Measurements from ENCODE around the gene STAT5B. TPM values are rescaled to one million over a fixed set of nuclear protein-coding genes. Genes with fewer than 3 reads are reported as not detected.

The STAT5B gene
- total and polyA plus RNA-seq, 2 of the 13 experiments (the other 11 are each of a cell fraction or from before 2014, with no cell fraction given): 21.0 to 42.8 TPM

- TF ChIP-seq GLMP (CRISPR knock-in tag; IDR thresholded peaks at IDR 0.05; ENCODE audit: borderline replicate concordance) (no peak), CSRNP2 (CRISPR knock-in tag; conservative IDR thresholded peaks at IDR 0.05; ENCODE audit: low read depth) (no peak), MTA3 (CRISPR knock-in tag; IDR thresholded peaks at IDR 0.05) (no peak; the same call in 1 of the 2 replicates), CHD2 (IDR thresholded peaks at IDR 0.05; ENCODE audit: low read depth, low read length) (no peak), NFE2L1 (CRISPR knock-in tag; IDR thresholded peaks at IDR 0.05; ENCODE audit: borderline replicate concordance) (no peak), ARHGAP35 (CRISPR knock-in tag; IDR thresholded peaks at IDR 0.05; ENCODE audit: borderline replicate concordance) (peak; percentile 56; the same call in 1 of the 2 replicates), BHLHE40 (IDR thresholded peaks at IDR 0.05; ENCODE audit: low read length) (peak; percentile 39; the same call in 1 of the 2 replicates), POLR2AphosphoS5 (IDR thresholded peaks at IDR 0.05; ENCODE audit: low read depth, low read length) (peak; percentile 78), AHR (CRISPR knock-in tag; IDR thresholded peaks at IDR 0.05) (peak; percentile 86; the same call in 1 of the 2 replicates), ZBTB34 (CRISPR knock-in tag; IDR thresholded peaks at IDR 0.05) (peak; percentile 69; the same call in 1 of the 2 replicates), DPF2 (CRISPR knock-in tag; IDR thresholded peaks at IDR 0.05; ENCODE audit: borderline replicate concordance, low read depth) (no peak), REPIN1 (CRISPR knock-in tag; IDR thresholded peaks at IDR 0.05; ENCODE audit: borderline replicate concordance, low read depth) (peak; percentile 35; the same call in 1 of the 2 replicates), MIER2 (CRISPR knock-in tag; IDR thresholded peaks at IDR 0.05) (peak; percentile 69; the same call in 1 of the 2 replicates), ZBTB3 (CRISPR knock-in tag; IDR thresholded peaks at IDR 0.05; ENCODE audit: borderline replicate concordance, low read depth) (peak; percentile 65; the same call in 1 of the 2 replicates), ZNF878 (CRISPR knock-in tag; IDR thresholded peaks at IDR 0.05) (no peak), ZNF547 (CRISPR knock-in tag; IDR thresholded peaks at IDR 0.05) (peak; percentile 89; the same call in 1 of the 2 replicates), RBM39 (IDR thresholded peaks at IDR 0.05; ENCODE audit: low read depth, low read length, poor library complexity, severe bottlenecking) (peak; percentile 67), PCBP2 (optimal IDR thresholded peaks at IDR 0.05; ENCODE audit: low read depth, low read length, poor library complexity, severe bottlenecking) (no peak)
- TF ChIP-seq, protein P1, sequence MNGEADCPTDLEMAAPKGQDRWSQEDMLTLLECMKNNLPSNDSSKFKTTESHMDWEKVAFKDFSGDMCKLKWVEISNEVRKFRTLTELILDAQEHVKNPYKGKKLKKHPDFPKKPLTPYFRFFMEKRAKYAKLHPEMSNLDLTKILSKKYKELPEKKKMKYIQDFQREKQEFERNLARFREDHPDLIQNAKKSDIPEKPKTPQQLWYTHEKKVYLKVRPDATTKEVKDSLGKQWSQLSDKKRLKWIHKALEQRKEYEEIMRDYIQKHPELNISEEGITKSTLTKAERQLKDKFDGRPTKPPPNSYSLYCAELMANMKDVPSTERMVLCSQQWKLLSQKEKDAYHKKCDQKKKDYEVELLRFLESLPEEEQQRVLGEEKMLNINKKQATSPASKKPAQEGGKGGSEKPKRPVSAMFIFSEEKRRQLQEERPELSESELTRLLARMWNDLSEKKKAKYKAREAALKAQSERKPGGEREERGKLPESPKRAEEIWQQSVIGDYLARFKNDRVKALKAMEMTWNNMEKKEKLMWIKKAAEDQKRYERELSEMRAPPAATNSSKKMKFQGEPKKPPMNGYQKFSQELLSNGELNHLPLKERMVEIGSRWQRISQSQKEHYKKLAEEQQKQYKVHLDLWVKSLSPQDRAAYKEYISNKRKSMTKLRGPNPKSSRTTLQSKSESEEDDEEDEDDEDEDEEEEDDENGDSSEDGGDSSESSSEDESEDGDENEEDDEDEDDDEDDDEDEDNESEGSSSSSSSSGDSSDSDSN (CRISPR knock-in tag; IDR thresholded peaks at IDR 0.05): peak; percentile 82
Observed at GRCh38 chr17:42183741-42184711, 92.2 kb downstream of the STAT5B start (continued).
